Thyroid gland (tissue), 4 donors: ENCODE results near the gene ANTKMT.

ENCODE experiments used
- CTCF ChIP-seq, 6 experiments: fragments of 200-600 bp in 3 of 6; fragments of 450-650 bp in 3 of 6; sonication (generic) in 3 of 6; IDR thresholded peaks; one replicate each; pipeline ENCODE4 v1.5.1; 2016 to 2019; ENCODE audit warnings: antibody characterized with exemption in 6 of 6, mild to moderate bottlenecking in 2 of 6, inconsistent platforms in 1 of 6, moderate library complexity in 1 of 6
- POLR2A ChIP-seq, 2 donors: fragments of 450-650 bp; IDR thresholded peaks; one replicate each; pipeline ENCODE4 v1.6.1; 2017; ENCODE audit warnings: antibody characterized with exemption in 2 of 2, mild to moderate bottlenecking in 2 of 2, moderate library complexity in 1 of 2

- TF ChIP-seq CTCF (IDR thresholded peaks at IDR 0.05) (no peak), POLR2A (IDR thresholded peaks at IDR 0.05) (no peak)
These were observed 428 bp upstream of the ANTKMT start for GRCh38 chr16:720447-720989.
